Peyer's patch (tissue), 4 donors: Measurements from ENCODE around the gene RFTN1. TPM values are rescaled to one million over a fixed set of nuclear protein-coding genes. Genes with fewer than 3 reads are reported as not detected.

Experiments
- DNase-seq, 3 donors: peaks; one replicate each; pipeline ENCODE4 v3.0.0-alpha.2; 2017 to 2019
- H3K27ac ChIP-seq, 4 donors: fragments of 200-600 bp; sonication (generic); one replicate each; pipeline ENCODE4 v1.5.1; 2016 to 2019
- H3K27me3 ChIP-seq, 2 donors: fragments of 200-600 bp; sonication (generic); one replicate each; pipeline ENCODE4 v1.5.1; 2019
- H3K36me3 ChIP-seq, 3 donors: fragments of 200-600 bp; sonication (generic); one replicate each; pipeline ENCODE4 v1.5.1; 2016 to 2019
- H3K4me1 ChIP-seq, 4 donors: fragments of 200-600 bp; sonication (generic); one replicate each; pipeline ENCODE4 v1.5.1; 2016 to 2019
- H3K4me3 ChIP-seq, 4 donors: fragments of 200-600 bp; sonication (generic); 1 replicate in 3 of 4; 2 replicates in 1 of 4; pipeline ENCODE4 v1.5.1; 2016 to 2019; ENCODE audit warnings: mild to moderate bottlenecking in 1 of 4
- H3K9me3 ChIP-seq, 4 donors: fragments of 200-600 bp; sonication (generic); one replicate each; pipeline ENCODE4 v1.5.1; 2016 to 2019; ENCODE audit warnings: mild to moderate bottlenecking in 1 of 4
- CTCF ChIP-seq, 6 experiments: fragments of 450-650 bp in 4 of 6; fragments of 200-600 bp in 2 of 6; sonication (generic) in 1 of 6; IDR thresholded peaks; one replicate each; pipeline ENCODE4 v1.5.1; 2017 to 2019; ENCODE audit warnings: antibody characterized with exemption in 6 of 6, mild to moderate bottlenecking in 3 of 6, moderate library complexity in 1 of 6
- POLR2A ChIP-seq, 2 donors: fragments of 450-650 bp; IDR thresholded peaks; one replicate each; pipeline ENCODE4 v1.5.1; 2017; ENCODE audit warnings: antibody characterized with exemption in 2 of 2, mild to moderate bottlenecking in 2 of 2, moderate library complexity in 2 of 2
- total RNA-seq, 4 donors: library from RNA; depleted of rRNA; stranded (reverse); fragments of >200 nt; gene quantifications; one replicate each; pipeline ENCODE4 v1.1.0, GENCODE V29; 2016

Gene RFTN1
- total RNA-seq, 4 donors from 2014 or later = 6.1 to 135 (median 32.0) TPM

GRCh38 chr3:16439848-16440708 lies 73.4 kb downstream of the RFTN1 start:
- peaks cover 0 to 6% (median 0%) of the 10 kb centered on the region in 4 donors for H3K4me1 ChIP-seq
- H3K27ac ChIP-seq = peak overlapping the region in 3 of 4 donors; percentile 2 to 30 (median 28)
- no peak for TF ChIP-seq POLR2A (IDR thresholded peaks at IDR 0.05)
- no peak for TF ChIP-seq CTCF (IDR thresholded peaks at IDR 0.05)
- no peaks in the 10 kb centered on the region for H3K36me3 ChIP-seq
- DNase-seq = no peak
- no peaks in the 10 kb centered on the region for H3K9me3 ChIP-seq
- no peak overlapping the region for H3K4me3 ChIP-seq
- no peaks in the 10 kb centered on the region for H3K27me3 ChIP-seq

GRCh38 chr3:16439163-16439847 lies 74.2 kb downstream of the RFTN1 start:
- Histone ChIP-seq H3K27me3 (no peaks in the 10 kb centered on the region), H3K27ac (peak overlapping the region in 2 of 4 donors; percentile 28 to 30), H3K4me1 (peaks cover 0 to 6% (median 0%) of the 10 kb centered on the region in 4 donors), H3K36me3 (no peaks in the 10 kb centered on the region), H3K9me3 (no peaks in the 10 kb centered on the region), H3K4me3 (no peak overlapping the region)
- TF ChIP-seq POLR2A (IDR thresholded peaks at IDR 0.05) (no peak), CTCF (IDR thresholded peaks at IDR 0.05) (no peak)
- DNase-seq = no peak

- no peaks in the 10 kb centered on the region for H3K36me3 ChIP-seq
- H3K4me1 ChIP-seq = peaks cover 0 to 6% (median 0%) of the 10 kb centered on the region in 4 donors
- H3K4me3 ChIP-seq = no peak overlapping the region
- DNase-seq = no peak
- TF ChIP-seq CTCF (IDR thresholded peaks at IDR 0.05) = no peak
- TF ChIP-seq POLR2A (IDR thresholded peaks at IDR 0.05) = no peak
- no peaks in the 10 kb centered on the region for H3K9me3 ChIP-seq
- H3K27ac ChIP-seq = no peak overlapping the region
- no peaks in the 10 kb centered on the region for H3K27me3 ChIP-seq
Observed at GRCh38 chr3:16437640-16438039, 75.9 kb downstream of the RFTN1 start.

GRCh38 chr3:16433701-16434151 lies 79.8 kb downstream of the RFTN1 start:
- peak in 2 of 3 donors; percentile 80 to 82 for DNase-seq
- H3K36me3 ChIP-seq = no peaks in the 10 kb centered on the region
- no peaks in the 10 kb centered on the region for H3K27me3 ChIP-seq
- H3K4me1 ChIP-seq = no peaks in the 10 kb centered on the region
- TF ChIP-seq POLR2A (IDR thresholded peaks at IDR 0.05) (no peak), CTCF (IDR thresholded peaks at IDR 0.05) (no peak)
- H3K27ac ChIP-seq = peak overlapping the region in 1 of 4 donors; percentile 18
- no peak overlapping the region for H3K4me3 ChIP-seq
- no peaks in the 10 kb centered on the region for H3K9me3 ChIP-seq

- Histone ChIP-seq H3K27me3 (no peaks in the 10 kb centered on the region), H3K9me3 (no peaks in the 10 kb centered on the region), H3K27ac (no peak overlapping the region), H3K4me3 (no peak overlapping the region), H3K36me3 (no peaks in the 10 kb centered on the region), H3K4me1 (no peaks in the 10 kb centered on the region)
- no peak for DNase-seq
- no peak for TF ChIP-seq POLR2A (IDR thresholded peaks at IDR 0.05)
- no peak for TF ChIP-seq CTCF (IDR thresholded peaks at IDR 0.05)
Observed at GRCh38 chr3:16432714-16433113, 80.8 kb downstream of the RFTN1 start.
